ENCODE data around the gene WFDC2.

GRCh38 chr20:45479822-45480221, 10.3 kb downstream of the WFDC2 start:
- TF ChIP-seq POLR2A (IDR thresholded peaks at IDR 0.05; ENCODE audit: low read depth, low read length) (no peak), CHD1 (IDR thresholded peaks at IDR 0.05; ENCODE audit: low read depth, low read length) (no peak), CTCF (conservative IDR thresholded peaks at IDR 0.05; ENCODE audit: low read depth, low read length) (no peak), FOS (IDR thresholded peaks at IDR 0.05; ENCODE audit: low read depth, low read length) (no peak), CEBPB (IDR thresholded peaks at IDR 0.05; ENCODE audit: low read depth, low read length) (no peak)

Data from IMR-90 (cell line).